NCI-H1048 (cell line): ENCODE data around the gene IL6.
"Not testable (repeated sequence)": the region's sequence is repeated elsewhere in the genome, so short reads cannot be mapped to it uniquely, and the experiment has no call there.

Experiments
- DNase-seq: peaks from one replicate; lab custom pipeline; 2025; lab: John Stamatoyannopoulos, UW

The IL6 gene

GRCh38 chr7:22726907-22727713 is at the start of gene IL6:
Gene IL6, plus strand, starts transcription at chr7:22727200. Its CDS starts 63 bp downstream, at chr7:22727263.
- DNase-seq = no peak

DNA sequence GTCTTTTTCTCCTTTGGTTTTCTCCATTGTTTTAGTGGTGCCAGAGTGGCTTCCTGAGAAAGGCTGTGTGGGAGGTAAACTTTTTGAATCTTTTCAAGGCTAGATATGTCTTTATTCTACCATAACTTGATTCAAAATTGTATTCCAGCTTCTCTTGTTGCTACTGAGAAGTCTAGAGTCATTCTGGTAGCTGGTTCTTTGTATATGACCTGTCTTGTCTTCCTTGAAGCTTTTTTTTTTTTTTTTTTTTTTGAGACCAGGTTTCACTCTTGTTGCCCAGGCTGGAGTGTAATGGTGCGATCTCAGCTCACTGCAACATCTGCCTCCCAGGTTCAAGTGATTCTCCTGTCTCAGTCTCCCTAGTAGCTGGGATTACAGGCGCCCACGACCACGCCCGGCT is 49.7 kb upstream of the IL6 start:
- DNase-seq = not testable (repeated sequence)

- DNase-seq = no peak
Measured at GRCh38 chr7:22677680-22678079, 49.3 kb upstream of the IL6 start.

- DNase-seq = no peak
Measured at GRCh38 chr7:22680482-22680911, 46.5 kb upstream of the IL6 start.

GRCh38 chr7:22681312-22681711 is 45.7 kb upstream of the IL6 start:
- no peak for DNase-seq

DNA sequence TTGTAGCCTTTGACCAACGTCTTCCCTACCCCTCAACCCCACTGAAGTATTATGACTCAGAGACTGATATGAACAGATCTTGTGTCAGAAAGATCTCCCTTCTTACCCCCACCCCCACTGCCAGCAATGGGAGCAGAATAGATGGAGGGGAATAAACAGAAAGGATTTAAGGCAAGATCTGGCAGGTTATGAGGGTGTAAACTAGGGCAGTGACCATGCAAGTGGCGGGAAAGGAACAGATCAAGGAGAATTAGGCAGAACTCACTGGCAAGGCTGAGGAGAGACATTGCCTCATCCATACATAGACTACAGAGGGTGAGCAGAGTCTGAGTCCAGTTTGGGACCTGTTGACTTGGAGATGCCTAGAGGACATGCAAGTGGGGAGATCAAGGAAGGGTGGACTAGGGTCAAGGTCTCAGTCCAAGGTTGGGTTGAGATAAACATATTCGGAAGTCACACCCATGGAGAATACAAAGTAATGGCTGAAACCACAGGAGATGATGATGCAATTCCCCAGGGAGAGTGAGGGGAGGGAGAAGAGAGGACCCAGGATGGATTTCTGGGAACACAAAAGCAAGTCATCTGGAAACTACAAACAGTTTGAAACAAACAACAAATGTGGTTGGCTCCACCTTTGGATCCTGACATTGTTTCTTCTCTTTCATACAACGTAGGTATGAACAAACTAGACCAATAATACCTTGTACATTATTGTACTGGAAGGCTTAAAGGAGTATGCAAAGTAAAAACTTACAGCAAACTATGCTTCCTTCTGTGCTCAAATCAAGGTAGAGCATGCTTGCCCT is 44.9 kb upstream of the IL6 start:
- no peak for DNase-seq

DNA sequence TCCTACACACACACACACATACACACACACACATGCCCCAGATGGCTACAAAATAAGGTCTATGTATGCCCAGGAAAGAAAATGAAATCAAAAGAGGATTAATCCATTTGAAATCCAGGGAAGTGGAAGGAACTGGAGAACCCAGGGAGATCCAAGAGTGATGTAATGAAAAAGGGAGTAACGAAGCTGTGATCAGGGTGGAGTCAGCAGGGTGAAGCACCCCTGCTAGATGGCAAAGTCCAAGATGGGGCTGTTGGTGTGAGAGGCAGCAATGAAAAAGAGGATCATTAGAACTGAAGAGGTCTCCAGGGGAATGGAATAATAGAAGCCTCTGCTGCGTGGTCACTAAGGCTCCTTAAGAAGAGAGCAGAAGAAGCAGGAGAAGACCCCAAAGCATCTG is 43.6 kb upstream of the IL6 start:
- DNase-seq = no peak

- no peak for DNase-seq
Measured at GRCh38 chr7:22686620-22687019, 40.4 kb upstream of the IL6 start.

DNA sequence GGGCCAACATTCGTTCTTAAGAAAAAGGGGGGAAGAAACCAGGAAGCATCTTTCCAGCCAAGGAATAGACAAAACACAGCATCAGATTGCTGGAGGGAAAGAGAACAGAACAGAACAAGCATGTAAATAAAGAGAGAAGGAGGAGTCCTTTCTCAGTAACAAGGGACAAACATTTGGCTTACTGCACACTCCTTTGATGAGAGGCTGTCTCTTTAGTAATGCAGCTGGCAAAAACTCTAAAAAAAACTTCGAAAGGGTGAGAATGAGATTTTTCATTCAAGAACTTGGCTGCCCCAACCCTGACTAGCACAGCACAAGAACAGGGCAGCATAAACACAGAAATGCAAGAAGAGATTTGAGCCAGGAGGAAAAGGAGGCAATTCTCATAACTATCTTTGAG is 38.9 kb upstream of the IL6 start:
- DNase-seq = no peak

- not testable (repeated sequence) for DNase-seq
Measured at GRCh38 chr7:22688934-22689333, 38.1 kb upstream of the IL6 start.

DNA sequence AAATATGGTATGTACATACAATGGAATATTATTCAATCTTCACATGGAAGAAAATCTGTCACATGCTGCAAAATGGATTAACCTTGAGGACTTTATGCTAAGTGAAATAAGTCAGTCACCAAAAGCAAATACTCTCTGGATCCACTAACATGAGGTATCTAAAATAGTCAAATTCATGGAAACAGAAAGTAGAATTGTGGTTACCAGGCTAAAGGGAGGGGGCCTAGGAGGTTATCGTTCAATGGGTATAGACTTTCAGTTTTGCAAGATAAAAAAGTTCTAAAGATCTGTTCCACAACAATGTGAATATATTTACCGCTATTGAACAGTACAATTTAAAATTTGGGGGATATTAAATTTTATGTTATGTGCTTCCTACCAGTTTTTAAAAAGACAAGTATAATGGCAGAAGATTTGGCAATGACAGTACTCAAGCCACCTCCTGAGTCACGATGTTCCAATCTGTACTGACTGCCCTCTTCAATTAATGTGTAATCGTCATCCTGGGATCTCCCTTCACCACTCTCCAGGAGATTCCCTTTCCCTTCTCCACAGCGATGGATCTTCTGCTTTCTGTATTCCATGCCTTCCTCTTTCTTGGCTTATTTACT is 32.3 kb upstream of the IL6 start:
- no peak for DNase-seq

- no peak for DNase-seq
Measured at GRCh38 chr7:22695476-22696132, 31.4 kb upstream of the IL6 start.

- DNase-seq = no peak
Measured at GRCh38 chr7:22696541-22697228, 30.3 kb upstream of the IL6 start.

DNA sequence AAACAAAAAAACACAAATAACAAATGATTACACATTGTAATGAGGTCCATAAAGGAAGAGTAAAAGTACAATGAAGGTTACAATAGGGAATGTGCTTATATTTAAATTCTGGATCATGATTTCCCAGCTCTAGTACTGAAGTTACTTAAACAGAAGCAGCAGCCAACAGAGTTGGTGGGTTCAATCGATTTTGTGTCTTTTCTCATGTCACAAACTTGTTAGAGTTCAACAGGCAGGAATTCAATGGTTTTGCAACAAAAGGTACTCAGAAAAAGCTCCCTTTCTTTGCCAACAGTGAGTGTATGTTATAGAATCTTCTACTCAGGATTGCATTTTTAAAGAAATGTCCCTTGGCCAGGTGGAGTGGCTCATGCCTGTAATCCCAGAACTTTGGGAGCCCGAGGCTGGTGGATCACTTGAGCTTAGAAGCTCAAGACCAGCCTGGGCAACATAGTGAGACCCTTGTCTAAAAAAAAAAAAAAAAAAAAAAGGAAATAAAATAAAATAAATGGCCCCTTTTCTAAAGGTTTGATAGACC is 29.6 kb upstream of the IL6 start:
- DNase-seq = no peak

DNA sequence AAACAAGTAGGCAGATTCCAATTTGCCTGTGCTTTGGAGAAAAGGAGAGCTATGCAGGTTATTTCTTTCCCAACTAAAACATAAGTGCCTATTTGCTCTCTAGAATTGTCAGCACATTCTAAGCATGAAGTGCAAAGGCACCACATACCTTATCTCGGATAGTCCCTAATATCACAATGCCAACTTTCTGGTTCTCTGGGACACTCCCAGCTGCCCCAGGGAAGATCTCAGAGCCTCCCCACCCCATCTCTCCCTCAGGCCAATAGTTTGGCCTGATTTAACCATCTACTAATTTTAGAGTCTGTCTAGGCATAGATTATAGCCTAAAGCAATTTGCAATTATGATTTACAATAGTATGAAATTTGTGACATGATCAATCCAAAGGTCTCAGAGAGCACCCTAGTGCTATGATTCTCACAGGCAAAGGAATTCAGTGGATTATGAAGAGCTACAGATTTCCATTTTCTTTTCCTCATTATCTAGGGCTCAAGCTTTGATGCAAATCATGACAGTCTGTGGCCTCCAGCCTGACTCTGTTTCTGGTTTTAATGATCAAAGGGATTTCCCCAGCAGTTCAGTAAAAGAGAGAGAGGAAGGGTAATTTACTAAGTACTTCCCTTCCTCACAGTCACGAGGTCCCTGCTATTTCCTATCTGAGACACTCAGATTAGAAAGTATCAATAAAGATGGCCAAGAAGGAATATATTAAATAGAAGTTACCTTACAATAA is 29.0 kb upstream of the IL6 start:
- no peak for DNase-seq

DNA sequence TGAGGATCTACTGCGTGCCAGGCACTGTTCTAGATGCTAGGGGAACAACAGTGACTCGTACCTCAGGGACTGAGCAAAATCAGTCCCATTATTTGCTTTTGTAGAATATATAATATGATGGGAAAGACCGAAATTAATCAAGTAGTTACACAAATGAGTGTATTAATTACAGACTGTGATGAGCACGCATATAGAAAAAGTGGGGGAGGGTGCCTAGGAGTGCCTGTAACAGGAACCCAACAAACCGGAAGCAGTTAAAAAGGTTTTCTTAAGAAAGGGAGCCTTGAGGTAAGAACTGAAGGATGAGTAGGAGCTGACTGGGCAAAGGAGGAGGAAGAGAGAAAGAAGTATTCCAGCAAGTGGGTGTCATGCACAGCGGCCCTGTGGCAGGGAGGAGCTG is 28.2 kb upstream of the IL6 start:
- DNase-seq = no peak

DNA sequence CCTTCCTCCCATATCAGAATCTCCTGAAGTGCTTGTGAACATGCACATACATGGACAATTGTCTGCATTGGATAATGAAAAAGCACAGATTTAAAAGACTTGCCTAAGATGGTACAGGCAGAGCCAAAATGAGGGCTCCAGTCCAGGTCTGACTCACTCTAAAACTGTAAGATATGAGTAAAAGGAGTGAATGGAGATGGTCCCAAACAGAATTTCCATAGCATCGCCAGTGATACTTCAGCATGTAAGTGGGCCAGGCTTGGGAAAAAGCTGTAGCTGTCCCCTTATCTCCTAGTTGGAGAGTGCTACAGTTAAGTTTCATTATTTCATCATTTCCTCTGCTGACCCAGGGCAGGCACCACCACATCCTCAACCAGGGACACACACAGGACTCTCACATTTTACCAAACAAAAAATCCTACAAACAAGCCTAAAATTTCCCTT is 26.4 kb upstream of the IL6 start:
- DNase-seq = no peak

GRCh38 chr7:22702516-22702915 is 24.5 kb upstream of the IL6 start:
- no peak for DNase-seq

- not testable (repeated sequence) for DNase-seq
Measured at GRCh38 chr7:22703107-22703855, 23.7 kb upstream of the IL6 start.
